OCI-LY1 (cell line): Measurements from ENCODE around the gene COL7A1.

Experiments used
- H2AFZ ChIP-seq: fragments of 200-600 bp; sonication (generic), shearing (Covaris generic); 2 replicates; pipeline ENCODE4 v1.6.0; 2014; ENCODE audit warnings: antibody characterized with exemption, mild to moderate bottlenecking, low read length
- H3F3A ChIP-seq: fragments of 200-600 bp; sonication (generic), shearing (Covaris generic); 2 replicates; pipeline ENCODE4 v1.6.0; 2014; ENCODE audit warnings: mild to moderate bottlenecking, antibody characterized with exemption, low read length, moderate library complexity; ENCODE audit not compliant: insufficient read depth
- H3K27ac ChIP-seq: fragments of 200-600 bp; sonication (generic); 2 replicates; pipeline ENCODE4 v1.5.1; 2014; ENCODE audit warnings: low read length, mixed run types, mild to moderate bottlenecking, low read depth; ENCODE audit not compliant: poor library complexity, severe bottlenecking
- H3K27me3 ChIP-seq: fragments of 200-600 bp; sonication (generic); 2 replicates; pipeline ENCODE4 v1.6.0; 2014; ENCODE audit warnings: antibody characterized with exemption, mild to moderate bottlenecking, low read length, moderate library complexity; ENCODE audit not compliant: insufficient read depth
- H3K36me3 ChIP-seq: fragments of 200-600 bp; sonication (generic); 2 replicates; pipeline ENCODE4 v1.6.1; 2014; ENCODE audit warnings: mild to moderate bottlenecking, antibody characterized with exemption, low read length, moderate library complexity, mixed read lengths; ENCODE audit not compliant: insufficient read depth
- H3K4me1 ChIP-seq: fragments of 200-600 bp; sonication (generic); 2 replicates; pipeline ENCODE4 v1.5.1; 2014; ENCODE audit warnings: mild to moderate bottlenecking, low read length, moderate library complexity; ENCODE audit not compliant: insufficient read depth, severe bottlenecking
- H3K4me2 ChIP-seq: fragments of 200-600 bp; sonication (generic), shearing (Covaris generic); 2 replicates; pipeline ENCODE4 v1.6.1; 2014; ENCODE audit warnings: low read length
- H3K4me3 ChIP-seq: fragments of 200-600 bp; sonication (generic); 2 replicates; pipeline ENCODE4 v1.5.1; 2014; ENCODE audit warnings: low read length, low read depth, mild to moderate bottlenecking, mixed read lengths; ENCODE audit not compliant: poor library complexity, severe bottlenecking
- H3K79me2 ChIP-seq: fragments of 200-600 bp; shearing (Covaris generic); 2 replicates; pipeline ENCODE4 v1.6.1; 2016; ENCODE audit warnings: mixed run types, low read length, mixed read lengths; ENCODE audit not compliant: insufficient read depth
- H3K9ac ChIP-seq: fragments of 200-600 bp; sonication (generic), shearing (Covaris generic); 2 replicates; pipeline ENCODE4 v1.6.1; 2014; ENCODE audit warnings: mild to moderate bottlenecking, low read length, mixed read lengths
- H3K9me2 ChIP-seq: fragments of 200-600 bp; sonication (generic), shearing (Covaris generic); 2 replicates; pipeline ENCODE4 v1.6.1; 2014; ENCODE audit warnings: low read depth, mild to moderate bottlenecking, low read length, mixed read lengths
- H3K9me3 ChIP-seq: fragments of 200-600 bp; shearing (Covaris generic); 2 replicates; pipeline ENCODE4 v1.6.1; 2014; ENCODE audit warnings: low read length, mixed read lengths
- H4K20me1 ChIP-seq: fragments of 200-600 bp; sonication (generic), shearing (Covaris generic); 2 replicates; pipeline ENCODE4 v1.6.0; 2016; ENCODE audit warnings: mild to moderate bottlenecking, low read length; ENCODE audit not compliant: insufficient read depth
- CTCF ChIP-seq: fragments of 200-600 bp; sonication (generic), shearing (Covaris generic); IDR thresholded peaks from 2 replicates; pipeline ENCODE4 v1.5.1; 2017; ENCODE audit warnings: mild to moderate bottlenecking, antibody characterized with exemption, low read length, moderate library complexity, mixed read lengths
- EZH2 ChIP-seq: fragments of 200-600 bp; sonication (generic), shearing (Covaris generic); IDR thresholded peaks from 2 replicates; pipeline ENCODE4 v1.8.0; 2017; ENCODE audit warnings: borderline replicate concordance, mixed run types, mild to moderate bottlenecking, antibody characterized with exemption, low read length, moderate library complexity, mixed read lengths

COL7A1 gene

GRCh38 chr3:48630407-48630806, 35.3 kb upstream of the COL7A1 start:
- Histone ChIP-seq H3F3A (no peaks in the 10 kb centered on the region), H3K79me2 (no peaks in the 10 kb centered on the region), H3K27me3 (no peaks in the 10 kb centered on the region), H2AFZ (no peak overlapping the region), H3K4me2 (no peak overlapping the region), H3K36me3 (peaks cover 72% of the 10 kb centered on the region), H3K4me1 (peaks cover 10% of the 10 kb centered on the region), H3K27ac (no peak overlapping the region), H3K9me3 (no peaks in the 10 kb centered on the region), H3K9ac (no peak overlapping the region), H3K9me2 (no peaks in the 10 kb centered on the region), H4K20me1 (no peaks in the 10 kb centered on the region), H3K4me3 (no peak overlapping the region)
- no peak for TF ChIP-seq CTCF
- no peak for TF ChIP-seq EZH2

- Histone ChIP-seq H3K4me3 (no peak overlapping the region), H3K9me3 (no peaks in the 10 kb centered on the region), H3K79me2 (no peaks in the 10 kb centered on the region), H3K4me1 (peaks cover 10% of the 10 kb centered on the region), H2AFZ (no peak overlapping the region), H3K27ac (no peak overlapping the region), H3K9ac (no peak overlapping the region), H3K27me3 (no peaks in the 10 kb centered on the region), H3F3A (no peaks in the 10 kb centered on the region), H4K20me1 (no peaks in the 10 kb centered on the region), H3K36me3 (peaks cover 77% of the 10 kb centered on the region), H3K9me2 (no peaks in the 10 kb centered on the region), H3K4me2 (no peak overlapping the region)
- TF ChIP-seq CTCF (no peak), EZH2 (no peak)
Observed at GRCh38 chr3:48629894-48630293, 34.8 kb upstream of the COL7A1 start.

GRCh38 chr3:48628277-48629017, 33.3 kb upstream of the COL7A1 start:
- no peak overlapping the region for H3K27ac ChIP-seq
- no peak overlapping the region for H3K9ac ChIP-seq
- H2AFZ ChIP-seq, result no peak overlapping the region
- no peak overlapping the region for H3K4me3 ChIP-seq
- H3K4me2 ChIP-seq, result no peak overlapping the region
- peaks cover 5% of the 10 kb centered on the region for H3K4me1 ChIP-seq
- H3K36me3 ChIP-seq, result peaks cover 78% of the 10 kb centered on the region
- H3K27me3 ChIP-seq, result no peaks in the 10 kb centered on the region
- H4K20me1 ChIP-seq, result no peaks in the 10 kb centered on the region
- TF ChIP-seq EZH2 (no peak), CTCF (no peak)
- no peaks in the 10 kb centered on the region for H3F3A ChIP-seq
- H3K9me3 ChIP-seq, result no peaks in the 10 kb centered on the region
- H3K9me2 ChIP-seq, result no peaks in the 10 kb centered on the region
- H3K79me2 ChIP-seq, result no peaks in the 10 kb centered on the region
